HepG2 (cell line): ENCODE data around the gene PCGF2. TPM values are rescaled to one million over a fixed set of nuclear protein-coding genes. Genes with fewer than 3 reads are reported as not detected.

Experiments used
- ATAC-seq: fragments of 200-7000 bp; cut with Tn5 transposase; 3 replicates; pipeline ENCODE4 v1.9.1; 2020; ENCODE audit warnings: mild to moderate bottlenecking, moderate library complexity
- BruUV-seq: library from RNA; stranded (reverse); fragments of 400-500 nt; replicated peaks from 2 replicates; lab custom pipeline; 2021; lab: Mats Ljungman, UMichigan
- CTCF ChIA-PET: fragments of 300-600 bp; formaldehyde crosslinking; extraction: SDS; loops from one replicate; lab custom pipeline; 2021; ENCODE audit warnings: low total read pairs, inconsistent platforms, low intra/inter-chr PET ratio; lab: Yijun Ruan, JAX
- POLR2A ChIA-PET: fragments of 350-600 bp; sonication (Branson Sonifier 250); formaldehyde crosslinking; loops from one replicate; lab custom pipeline; 2020; ENCODE audit warnings: antibody characterized with exemption, inconsistent platforms; lab: Yijun Ruan, JAX
- DNase-seq: peaks from one replicate; pipeline ENCODE4 v3.0.0-alpha.2; 2015; ENCODE audit warnings: low spot score
- FAIRE-seq: peaks from 3 replicates; lab custom pipeline; 2011; peaks lifted over from hg19 to GRCh38; lab: Jason Lieb, UNC
- H2AFZ ChIP-seq: one replicate; pipeline ENCODE4 v1.6.1; 2011; ENCODE audit warnings: low read length, inconsistent platforms
- H3K27ac ChIP-seq: fragments of 300-600 bp; 3 replicates; pipeline ENCODE4 v1.8.0; 2011; ENCODE audit warnings: mixed run types, mild to moderate bottlenecking, mixed read lengths, low read length, inconsistent platforms; ENCODE audit not compliant: insufficient read depth; ENCODE audit errors: extremely low read length
- H3K27me3 ChIP-seq, 2 experiments: fragments of 200-600 bp in 1 of 2; 2 replicates in 1 of 2; 3 replicates in 1 of 2; pipeline versions ENCODE4 v1.6.0 to v1.8.0; 2011; ENCODE audit warnings: low read length in 2 of 2, mild to moderate bottlenecking in 2 of 2, moderate library complexity in 2 of 2, inconsistent platforms in 1 of 2; ENCODE audit not compliant: insufficient read depth in 2 of 2, control insufficient read depth in 1 of 2
- H3K36me3 ChIP-seq, 2 experiments: fragments of 200-600 bp in 1 of 2; replicated peaks in 1 of 2; 2 replicates in 1 of 2; 3 replicates in 1 of 2; pipeline versions ENCODE4 v1.5.1 to v1.8.0; 2011; ENCODE audit warnings: low read length in 2 of 2, inconsistent platforms in 1 of 2; ENCODE audit not compliant: insufficient read depth in 2 of 2, control insufficient read depth in 1 of 2
- H3K4me1 ChIP-seq: 2 replicates; pipeline ENCODE4 v1.5.1; 2012; ENCODE audit warnings: low read length, inconsistent platforms; ENCODE audit not compliant: insufficient read depth
- H3K4me2 ChIP-seq: 2 replicates; pipeline ENCODE4 v1.6.0; 2011; ENCODE audit warnings: low read depth, low read length, inconsistent platforms
- H3K4me3 ChIP-seq, 3 experiments: fragments of 200-600 bp in 1 of 3; sonication (generic), shearing (Covaris generic) in 1 of 3; replicated peaks in 1 of 3; 2 replicates each; pipeline ENCODE4 v1.5.1; 2011 to 2016; ENCODE audit warnings: low read length in 3 of 3, inconsistent platforms in 2 of 3, low read depth in 2 of 3, mild to moderate bottlenecking in 2 of 3, control low read depth in 1 of 3, mixed read lengths in 1 of 3; ENCODE audit not compliant: insufficient read depth in 1 of 3
- H3K79me2 ChIP-seq: one replicate; pipeline ENCODE4 v1.6.1; 2011; ENCODE audit warnings: low read length, inconsistent platforms; ENCODE audit not compliant: insufficient read depth
- H3K9ac ChIP-seq: 2 replicates; pipeline ENCODE4 v1.6.0; 2011; ENCODE audit warnings: mild to moderate bottlenecking, low read depth, low read length, inconsistent platforms; ENCODE audit not compliant: insufficient read depth
- H3K9me3 ChIP-seq: 2 replicates; pipeline ENCODE4 v1.5.1; 2012; ENCODE audit warnings: mild to moderate bottlenecking, low read length
- H4K20me1 ChIP-seq: 2 replicates; pipeline ENCODE4 v1.6.0; 2011; ENCODE audit warnings: inconsistent platforms, mild to moderate bottlenecking, low read length, moderate library complexity; ENCODE audit not compliant: insufficient read depth
- CCDC6 ChIP-seq: sonication (generic); formaldehyde crosslinking; IDR thresholded peaks from 2 replicates; pipeline ENCODE4 v1.8.1; 2022; ENCODE audit warnings: mild to moderate bottlenecking, missing genetic modification reagents, moderate library complexity
- EZH2 ChIP-seq: conservative IDR thresholded peaks from 2 replicates; pipeline ENCODE4 v1.6.1; 2012; ENCODE audit warnings: mild to moderate bottlenecking, low read depth, low read length, moderate library complexity
- HOXD1 ChIP-seq: sonication (generic); formaldehyde crosslinking; IDR thresholded peaks from 2 replicates; pipeline ENCODE4 v1.5.0; 2020; ENCODE audit warnings: missing genetic modification reagents
- MED8 ChIP-seq: sonication (generic); formaldehyde crosslinking; IDR thresholded peaks from 2 replicates; pipeline ENCODE4 v1.8.1; 2023; ENCODE audit warnings: mild to moderate bottlenecking, missing genetic modification reagents; ENCODE audit not compliant: insufficient replicate concordance
- SCMH1 ChIP-seq: sonication (generic); formaldehyde crosslinking; IDR thresholded peaks from 2 replicates; pipeline ENCODE4 v1.9.0; 2021; ENCODE audit warnings: missing genetic modification reagents, mild to moderate bottlenecking, borderline replicate concordance
- SNAPC2 ChIP-seq: sonication (generic); formaldehyde crosslinking; IDR thresholded peaks from 2 replicates; pipeline ENCODE4 v1.8.1; 2022; ENCODE audit warnings: mild to moderate bottlenecking, missing genetic modification reagents
- SRSF4 ChIP-seq: fragments of 200-400 bp; formaldehyde crosslinking; IDR thresholded peaks from one replicate; pipeline ENCODE4 v1.6.1; 2018; ENCODE audit warnings: mild to moderate bottlenecking, low read depth, low read length, moderate library complexity; ENCODE audit not compliant: poor library complexity, severe bottlenecking
- USF2 ChIP-seq, 2 experiments: sonication (generic) in 1 of 2; formaldehyde crosslinking in 1 of 2; IDR thresholded peaks; 2 replicates each; pipeline versions ENCODE4 v1.5.1 to v1.6.1; 2011 to 2020; ENCODE audit warnings: borderline replicate concordance in 1 of 2, low read depth in 1 of 2, low read length in 1 of 2, mild to moderate bottlenecking in 1 of 2, missing genetic modification reagents in 1 of 2, moderate library complexity in 1 of 2
- ZNF367 ChIP-seq: sonication (generic); formaldehyde crosslinking; IDR thresholded peaks from 2 replicates; pipeline ENCODE4 v1.4.0; 2020; ENCODE audit warnings: missing genetic modification reagents, borderline replicate concordance
- ZNF570 ChIP-seq: sonication (generic); formaldehyde crosslinking; IDR thresholded peaks from 2 replicates; pipeline ENCODE4 v1.4.0; 2020; ENCODE audit warnings: mild to moderate bottlenecking, missing genetic modification reagents, borderline replicate concordance
- ZNF709 ChIP-seq: sonication (generic); formaldehyde crosslinking; IDR thresholded peaks from 2 replicates; pipeline ENCODE4 v1.5.0; 2020; ENCODE audit warnings: mild to moderate bottlenecking, missing genetic modification reagents
- ZNF850 ChIP-seq: sonication (generic); formaldehyde crosslinking; conservative IDR thresholded peaks from 2 replicates; pipeline ENCODE4 v1.9.0; 2021; ENCODE audit warnings: mild to moderate bottlenecking, missing genetic modification reagents
- WGBS: methylation state at CpG from one replicate; pipeline ENCODE4 v1.1.6; 2017; ENCODE audit warnings: low lambda C conversion rate; 5-methylcytosine and 5-hydroxymethylcytosine counted together
- in situ Hi-C: cut with HindIII; loops from 2 replicates; pipeline ENCODE4 v1.10.0; 2017; ENCODE audit warnings: low pct_unique_long_range_greater_than_20kb; ENCODE audit not compliant: extremely low pct_ligation_motif_present
- intact Hi-C: fragments of 100-400 bp; cut with micrococcal nuclease; formaldehyde crosslinking; loops from one replicate; pipeline ENCODE4 v1.10.0; 2022; ENCODE audit not compliant: unreplicated experiment
- polyA plus RNA-seq, 8 experiments: library from polyadenylated mRNA; depleted of rRNA in 3 of 8; stranded (reverse) in 7 of 8; unstranded in 1 of 8; fragments of >200 nt; fragmentation: Illumina TruSeq in 4 of 8; extraction: Trizol in 4 of 8; gene quantifications; 2 replicates each; pipeline versions ENCODE4 v1.2.1 to v1.2.3, GENCODE V29; 2011 to 2016; ENCODE audit warnings: low read depth in 4 of 8, missing spikeins in 1 of 8, mixed read lengths in 1 of 8; ENCODE audit not compliant: insufficient read depth in 1 of 8
- total RNA-seq, 5 experiments: library from RNA; depleted of rRNA; stranded (reverse); fragments of >200 nt; fragmentation: Illumina TruSeq; extraction: Trizol; gene quantifications; 2 replicates each; pipeline ENCODE4 v1.2.3, GENCODE V29; 2016; ENCODE audit warnings: low read depth in 1 of 5
- TF ChIP-seq, protein P1 (sequence below): sonication (generic); formaldehyde crosslinking; conservative IDR thresholded peaks from 2 replicates; pipeline ENCODE4 v1.4.0; 2020; ENCODE audit warnings: missing genetic modification reagents

The PCGF2 gene
- total and polyA plus RNA-seq, 2 of the 13 experiments (the other 11 are each of a cell fraction or from before 2014, with no cell fraction given) = 11.6 to 29.4 TPM

- no peak for FAIRE-seq
- peak overlapping the region; percentile 57 for H2AFZ ChIP-seq
- peaks cover 0 to 8% of the 10 kb centered on the region in 2 experiments; a peak in 1 of 5 replicates for H3K36me3 ChIP-seq
- ChIA-PET CTCF (no interaction called here), POLR2A (interaction anchor here (0.7 to 4.4 kb wide), 10 partner anchors 14 to 120 kb away, joined by 3 to 57 read pairs (median 4); partner anchors contain the start of genes CISD3, LASP1 and MLLT6)
- peak overlapping the region; percentile 68 for H3K9ac ChIP-seq
- no peak for ATAC-seq
- 1% methylated on average over 27 of the region's 28 CpGs for WGBS
- BruUV-seq = no TSS peak
- H3K4me3 ChIP-seq = peak overlapping the region; percentile 82 to 93 (median 84)
- intact Hi-C loops = loop anchor here (5.0 kb wide), 2 partner anchors 117 to 1357 kb away; no protein-coding TSS in a partner anchor
- H3K79me2 ChIP-seq = peaks cover 38% of the 10 kb centered on the region
- H3K27me3 ChIP-seq = no peaks in the 10 kb centered on the region; a peak in 1 of 5 replicates
- H3K27ac ChIP-seq = peak overlapping the region; percentile 68
- no peaks in the 10 kb centered on the region for H3K9me3 ChIP-seq
- H3K4me2 ChIP-seq = peak overlapping the region; percentile 91
- no peaks in the 10 kb centered on the region for H4K20me1 ChIP-seq
- peak; percentile 50 for DNase-seq
- in situ Hi-C loops = loop anchor here (25.0 kb wide), 1 partner anchor 412 kb away; the partner anchor contains the start of genes ARL5C and PLXDC1
- H3K4me1 ChIP-seq = peaks cover 45% of the 10 kb centered on the region
- TF ChIP-seq EZH2 (no peak), ZNF850 (0 out of 2 replicates have a peak, but pooled peaks have one; percentile 2), CCDC6 (CRISPR knock-in tag) (no peak), MED8 (CRISPR knock-in tag) (no peak), USF2 (IDR thresholded peaks at IDR 0.05; ENCODE audit: low read depth, low read length) (no peak), USF2 (CRISPR knock-in tag; IDR thresholded peaks at IDR 0.05; ENCODE audit: borderline replicate concordance) (no peak), ZNF570 (CRISPR knock-in tag) (no peak), SNAPC2 (CRISPR knock-in tag) (no peak), ZNF709 (CRISPR knock-in tag) (no peak), HOXD1 (CRISPR knock-in tag) (no peak), SRSF4 (no peak), SCMH1 (no peak), ZNF367 (peak; percentile 78; the same call in 1 of the 2 replicates)
- TF ChIP-seq, protein P1, sequence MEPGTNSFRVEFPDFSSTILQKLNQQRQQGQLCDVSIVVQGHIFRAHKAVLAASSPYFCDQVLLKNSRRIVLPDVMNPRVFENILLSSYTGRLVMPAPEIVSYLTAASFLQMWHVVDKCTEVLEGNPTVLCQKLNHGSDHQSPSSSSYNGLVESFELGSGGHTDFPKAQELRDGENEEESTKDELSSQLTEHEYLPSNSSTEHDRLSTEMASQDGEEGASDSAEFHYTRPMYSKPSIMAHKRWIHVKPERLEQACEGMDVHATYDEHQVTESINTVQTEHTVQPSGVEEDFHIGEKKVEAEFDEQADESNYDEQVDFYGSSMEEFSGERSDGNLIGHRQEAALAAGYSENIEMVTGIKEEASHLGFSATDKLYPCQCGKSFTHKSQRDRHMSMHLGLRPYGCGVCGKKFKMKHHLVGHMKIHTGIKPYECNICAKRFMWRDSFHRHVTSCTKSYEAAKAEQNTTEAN (CRISPR knock-in tag) = no peak
Measured at GRCh38 chr17:38750312-38751121, 2.4 kb upstream of the PCGF2 start.
